Ishikawa (cell line): ENCODE data around the gene SLC17A8.

Source experiments
- CEBPB ChIP-seq: IDR thresholded peaks from 2 replicates; pipeline ENCODE4 v1.6.1; 2012
- CREB1 ChIP-seq: IDR thresholded peaks from 2 replicates; pipeline ENCODE4 v1.6.1; 2012; ENCODE audit warnings: low read depth
- EP300 ChIP-seq: IDR thresholded peaks from 2 replicates; pipeline ENCODE4 v1.6.1; 2012; ENCODE audit warnings: borderline replicate concordance
- TAF1 ChIP-seq: IDR thresholded peaks from 2 replicates; pipeline ENCODE4 v1.6.1; 2012; ENCODE audit warnings: low read depth, mild to moderate bottlenecking
- YY1 ChIP-seq: IDR thresholded peaks from 2 replicates; pipeline ENCODE4 v1.6.1; 2012; ENCODE audit warnings: low read depth
- ZBTB7A ChIP-seq: IDR thresholded peaks from 2 replicates; pipeline ENCODE4 v1.6.1; 2012; ENCODE audit warnings: low read depth
- TF ChIP-seq, protein P1 (sequence below): IDR thresholded peaks from 2 replicates; pipeline ENCODE4 v1.6.1; 2012; ENCODE audit warnings: low read depth, mild to moderate bottlenecking
- TF ChIP-seq, protein P2 (sequence below): IDR thresholded peaks from 2 replicates; pipeline ENCODE4 v1.6.1; 2012

DNA sequence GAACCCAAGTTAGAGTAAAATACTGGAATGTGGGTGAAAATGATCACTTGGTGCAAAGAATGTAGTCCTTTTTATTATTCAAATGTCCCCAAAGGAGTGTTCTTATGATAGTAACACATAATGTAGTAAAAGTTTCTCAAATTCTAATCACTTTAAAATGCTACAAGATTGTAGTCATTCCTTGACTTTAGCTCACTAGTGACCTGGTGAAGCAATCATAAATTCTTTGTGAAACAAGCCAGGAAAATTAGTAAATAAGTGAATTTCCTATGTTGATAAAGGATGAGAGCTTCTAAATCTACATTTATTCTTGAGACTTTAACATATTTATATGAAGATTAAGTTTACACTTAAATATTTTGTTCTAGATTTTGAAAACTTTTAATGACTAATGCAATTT is 30.7 kb upstream of the SLC17A8 start:
- TF ChIP-seq TAF1 (no peak), ZBTB7A (no peak), YY1 (no peak), EP300 (no peak), CEBPB (no peak), CREB1 (no peak)
- TF ChIP-seq, protein P1, sequence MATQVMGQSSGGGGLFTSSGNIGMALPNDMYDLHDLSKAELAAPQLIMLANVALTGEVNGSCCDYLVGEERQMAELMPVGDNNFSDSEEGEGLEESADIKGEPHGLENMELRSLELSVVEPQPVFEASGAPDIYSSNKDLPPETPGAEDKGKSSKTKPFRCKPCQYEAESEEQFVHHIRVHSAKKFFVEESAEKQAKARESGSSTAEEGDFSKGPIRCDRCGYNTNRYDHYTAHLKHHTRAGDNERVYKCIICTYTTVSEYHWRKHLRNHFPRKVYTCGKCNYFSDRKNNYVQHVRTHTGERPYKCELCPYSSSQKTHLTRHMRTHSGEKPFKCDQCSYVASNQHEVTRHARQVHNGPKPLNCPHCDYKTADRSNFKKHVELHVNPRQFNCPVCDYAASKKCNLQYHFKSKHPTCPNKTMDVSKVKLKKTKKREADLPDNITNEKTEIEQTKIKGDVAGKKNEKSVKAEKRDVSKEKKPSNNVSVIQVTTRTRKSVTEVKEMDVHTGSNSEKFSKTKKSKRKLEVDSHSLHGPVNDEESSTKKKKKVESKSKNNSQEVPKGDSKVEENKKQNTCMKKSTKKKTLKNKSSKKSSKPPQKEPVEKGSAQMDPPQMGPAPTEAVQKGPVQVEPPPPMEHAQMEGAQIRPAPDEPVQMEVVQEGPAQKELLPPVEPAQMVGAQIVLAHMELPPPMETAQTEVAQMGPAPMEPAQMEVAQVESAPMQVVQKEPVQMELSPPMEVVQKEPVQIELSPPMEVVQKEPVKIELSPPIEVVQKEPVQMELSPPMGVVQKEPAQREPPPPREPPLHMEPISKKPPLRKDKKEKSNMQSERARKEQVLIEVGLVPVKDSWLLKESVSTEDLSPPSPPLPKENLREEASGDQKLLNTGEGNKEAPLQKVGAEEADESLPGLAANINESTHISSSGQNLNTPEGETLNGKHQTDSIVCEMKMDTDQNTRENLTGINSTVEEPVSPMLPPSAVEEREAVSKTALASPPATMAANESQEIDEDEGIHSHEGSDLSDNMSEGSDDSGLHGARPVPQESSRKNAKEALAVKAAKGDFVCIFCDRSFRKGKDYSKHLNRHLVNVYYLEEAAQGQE, result no peak
- TF ChIP-seq, protein P2, sequence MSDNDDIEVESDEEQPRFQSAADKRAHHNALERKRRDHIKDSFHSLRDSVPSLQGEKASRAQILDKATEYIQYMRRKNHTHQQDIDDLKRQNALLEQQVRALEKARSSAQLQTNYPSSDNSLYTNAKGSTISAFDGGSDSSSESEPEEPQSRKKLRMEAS, result no peak
